WTC11 (cell line): ENCODE data around the gene GREB1.

ENCODE experiments used
- E2F1 ChIP-seq: sonication (generic); formaldehyde crosslinking; IDR thresholded peaks from 2 replicates; pipeline ENCODE4 v1.8.0; 2022; ENCODE audit warnings: mild to moderate bottlenecking, missing genetic modification reagents
- KAT7 ChIP-seq: sonication (generic); formaldehyde crosslinking; IDR thresholded peaks from 2 replicates; pipeline ENCODE4 v1.8.1; 2023; ENCODE audit warnings: missing genetic modification reagents, mild to moderate bottlenecking, borderline replicate concordance
- SOX15 ChIP-seq: fragments of 250-450 bp; sonication (Bioruptor Pico); IDR thresholded peaks from 2 replicates; pipeline ENCODE4 v1.9.0; 2021; ENCODE audit warnings: mild to moderate bottlenecking
- SP1 ChIP-seq: sonication (generic); formaldehyde crosslinking; conservative IDR thresholded peaks from 2 replicates; pipeline ENCODE4 v1.8.1; 2022; ENCODE audit warnings: missing genetic modification reagents
- TCF7 ChIP-seq: sonication (generic); formaldehyde crosslinking; IDR thresholded peaks from 2 replicates; pipeline ENCODE4 v1.8.0; 2022; ENCODE audit warnings: mild to moderate bottlenecking, low read depth, missing genetic modification reagents, moderate library complexity
- ZNF232 ChIP-seq: sonication (generic); formaldehyde crosslinking; IDR thresholded peaks from 2 replicates; pipeline ENCODE4 v1.8.0; 2022; ENCODE audit warnings: mild to moderate bottlenecking, missing genetic modification reagents
- TF ChIP-seq, protein P1 (sequence below): fragments of 200-600 bp; IDR thresholded peaks from 2 replicates; pipeline ENCODE4 v1.8.0; 2022; ENCODE audit warnings: antibody characterized with exemption
- TF ChIP-seq, protein P2 (sequence below): sonication (generic); formaldehyde crosslinking; IDR thresholded peaks from 2 replicates; pipeline ENCODE4 v1.8.1; 2023; ENCODE audit warnings: mild to moderate bottlenecking, missing genetic modification reagents, moderate library complexity
- TF ChIP-seq, protein P3 (sequence below): sonication (generic); formaldehyde crosslinking; conservative IDR thresholded peaks from 2 replicates; pipeline ENCODE4 v1.8.1; 2022; ENCODE audit warnings: mild to moderate bottlenecking, missing genetic modification reagents

- no peak for TF ChIP-seq ZNF232
- TF ChIP-seq, protein P1, sequence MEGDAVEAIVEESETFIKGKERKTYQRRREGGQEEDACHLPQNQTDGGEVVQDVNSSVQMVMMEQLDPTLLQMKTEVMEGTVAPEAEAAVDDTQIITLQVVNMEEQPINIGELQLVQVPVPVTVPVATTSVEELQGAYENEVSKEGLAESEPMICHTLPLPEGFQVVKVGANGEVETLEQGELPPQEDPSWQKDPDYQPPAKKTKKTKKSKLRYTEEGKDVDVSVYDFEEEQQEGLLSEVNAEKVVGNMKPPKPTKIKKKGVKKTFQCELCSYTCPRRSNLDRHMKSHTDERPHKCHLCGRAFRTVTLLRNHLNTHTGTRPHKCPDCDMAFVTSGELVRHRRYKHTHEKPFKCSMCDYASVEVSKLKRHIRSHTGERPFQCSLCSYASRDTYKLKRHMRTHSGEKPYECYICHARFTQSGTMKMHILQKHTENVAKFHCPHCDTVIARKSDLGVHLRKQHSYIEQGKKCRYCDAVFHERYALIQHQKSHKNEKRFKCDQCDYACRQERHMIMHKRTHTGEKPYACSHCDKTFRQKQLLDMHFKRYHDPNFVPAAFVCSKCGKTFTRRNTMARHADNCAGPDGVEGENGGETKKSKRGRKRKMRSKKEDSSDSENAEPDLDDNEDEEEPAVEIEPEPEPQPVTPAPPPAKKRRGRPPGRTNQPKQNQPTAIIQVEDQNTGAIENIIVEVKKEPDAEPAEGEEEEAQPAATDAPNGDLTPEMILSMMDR, result no peak
- TF ChIP-seq SOX15, result no peak
- no peak for TF ChIP-seq TCF7
- TF ChIP-seq E2F1 (CRISPR knock-in tag), result no peak
- TF ChIP-seq, protein P2, sequence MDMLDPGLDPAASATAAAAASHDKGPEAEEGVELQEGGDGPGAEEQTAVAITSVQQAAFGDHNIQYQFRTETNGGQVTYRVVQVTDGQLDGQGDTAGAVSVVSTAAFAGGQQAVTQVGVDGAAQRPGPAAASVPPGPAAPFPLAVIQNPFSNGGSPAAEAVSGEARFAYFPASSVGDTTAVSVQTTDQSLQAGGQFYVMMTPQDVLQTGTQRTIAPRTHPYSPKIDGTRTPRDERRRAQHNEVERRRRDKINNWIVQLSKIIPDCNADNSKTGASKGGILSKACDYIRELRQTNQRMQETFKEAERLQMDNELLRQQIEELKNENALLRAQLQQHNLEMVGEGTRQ (CRISPR knock-in tag), result no peak
- TF ChIP-seq, protein P3, sequence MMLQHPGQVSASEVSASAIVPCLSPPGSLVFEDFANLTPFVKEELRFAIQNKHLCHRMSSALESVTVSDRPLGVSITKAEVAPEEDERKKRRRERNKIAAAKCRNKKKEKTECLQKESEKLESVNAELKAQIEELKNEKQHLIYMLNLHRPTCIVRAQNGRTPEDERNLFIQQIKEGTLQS (CRISPR knock-in tag), result no peak
- no peak for TF ChIP-seq KAT7
- no peak for TF ChIP-seq SP1 (CRISPR knock-in tag)
Measured at GRCh38 chr2:11637546-11637945, 103.7 kb downstream of the GREB1 start.
